Stimulated activated CD8-positive, alpha-beta memory T cell treated with anti-CD3 and anti-CD28 coated beads, Interleukin-7, amount 100 ng/mL, for 48 hours (primary cell): Measurements from ENCODE around the gene TAAR9.
A peak's percentile ranks its signal among the peaks of the same experiment; 100 is the strongest.
"Not testable (repeated sequence)": the region's sequence is repeated elsewhere in the genome, so short reads cannot be mapped to it uniquely, and the experiment has no call there.

Experiments used
- DNase-seq, 2 donors: peaks; one replicate each; pipeline ENCODE4 v3.0.0-alpha.2; 2020; ENCODE audit warnings: low read depth in 1 of 2; ENCODE audit errors: extremely low read depth in 1 of 2

TAAR9 gene

GRCh38 chr6:132513831-132514545 lies 24.1 kb upstream of the TAAR9 start:
- DNase-seq: no peak

DNA sequence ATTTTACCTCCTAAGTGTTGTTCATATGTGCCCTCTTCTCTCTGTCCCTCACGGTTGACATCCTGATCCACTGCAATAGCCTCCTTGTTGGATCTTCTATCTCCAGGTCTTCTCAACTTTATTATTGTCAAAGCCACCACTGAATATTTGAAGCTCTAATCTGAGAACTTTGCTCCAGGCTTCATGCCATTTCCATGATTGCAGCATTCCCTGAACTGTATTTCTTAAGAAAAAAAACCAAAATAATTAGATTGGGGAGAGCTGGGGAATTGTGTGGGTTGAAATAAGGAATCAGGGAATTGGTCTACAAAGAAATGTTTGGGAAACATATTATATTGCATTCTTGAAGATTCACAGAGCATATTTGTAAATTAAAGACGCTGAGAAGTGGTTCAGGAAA lies 22.7 kb upstream of the TAAR9 start:
- no peak for DNase-seq

- DNase-seq: no peak
These were observed 17.1 kb upstream of the TAAR9 start for GRCh38 chr6:132520953-132521352.

- DNase-seq: no peak
These were observed 13.4 kb upstream of the TAAR9 start for GRCh38 chr6:132524646-132525045.

GRCh38 chr6:132525866-132526265 lies 12.2 kb upstream of the TAAR9 start:
- no peak for DNase-seq

GRCh38 chr6:132526461-132526860 lies 11.6 kb upstream of the TAAR9 start:
- no peak for DNase-seq

GRCh38 chr6:132527791-132528190 lies 10.3 kb upstream of the TAAR9 start:
- DNase-seq: no peak

DNA sequence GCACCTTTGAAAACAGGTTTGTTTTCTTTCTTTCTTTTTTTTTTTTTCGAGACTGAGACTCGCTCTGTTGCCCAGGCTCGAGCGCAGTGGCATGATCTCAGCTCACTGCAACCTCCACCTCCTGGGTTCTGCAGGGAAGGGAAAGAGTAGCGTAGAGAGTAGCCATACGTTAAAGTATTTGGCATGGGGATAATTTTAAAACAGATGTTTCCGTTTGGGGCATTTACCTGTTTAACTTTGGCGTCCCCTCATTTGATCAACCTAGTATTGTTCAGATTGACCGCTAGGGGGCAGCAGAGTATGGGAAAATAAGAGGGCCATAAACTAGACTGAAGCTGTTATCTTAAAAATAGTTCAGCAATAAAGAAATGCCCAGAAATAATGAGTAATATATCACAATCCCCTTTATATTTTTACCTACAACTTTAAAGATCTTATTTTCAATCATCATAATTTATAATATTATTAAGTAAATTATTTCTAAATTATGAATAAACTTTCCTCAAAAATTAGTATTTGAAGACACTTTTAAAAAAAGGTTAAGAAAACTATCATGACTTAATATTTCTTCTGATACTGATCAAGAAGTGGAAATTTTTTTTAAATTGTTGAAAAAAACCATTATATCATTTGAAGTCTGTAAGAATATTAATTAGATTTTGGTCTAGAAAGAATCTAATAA lies 7.6 kb upstream of the TAAR9 start:
- peak in 1 of 2 donors; percentile 34 for DNase-seq

GRCh38 chr6:132534546-132534945 lies 3.5 kb upstream of the TAAR9 start:
- DNase-seq: not testable (repeated sequence)

DNA sequence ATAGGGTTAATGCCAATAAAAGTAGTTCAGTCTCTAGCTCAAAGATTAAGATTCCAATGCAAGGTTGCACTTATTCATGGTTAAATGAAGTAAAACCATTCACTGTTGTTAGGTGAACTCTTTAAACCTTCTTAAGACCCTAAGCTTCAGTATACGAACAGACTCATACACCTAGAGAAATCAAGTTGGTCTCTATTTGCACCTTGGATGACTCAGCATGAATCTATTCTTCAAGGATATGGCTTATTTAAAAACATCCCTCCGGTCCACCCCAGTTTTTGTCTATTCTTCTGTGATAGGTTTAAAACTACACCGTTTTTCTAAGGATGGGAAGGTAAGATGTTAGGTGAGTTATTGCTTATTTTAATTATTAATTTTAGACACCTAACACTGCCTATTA lies 932 bp upstream of the TAAR9 start:
- no peak for DNase-seq

GRCh38 chr6:132544826-132545225 lies 6.7 kb downstream of the TAAR9 start:
- no peak for DNase-seq

GRCh38 chr6:132548746-132549463 lies 10.8 kb downstream of the TAAR9 start:
- no peak for DNase-seq

- no peak for DNase-seq
These were observed 13.1 kb downstream of the TAAR9 start for GRCh38 chr6:132551214-132551613.

GRCh38 chr6:132552372-132552771 lies 14.3 kb downstream of the TAAR9 start, which contains the start of gene TAAR8:
Gene TAAR8 (plus strand): TSS chr6:132552672. CDS start chr6:132552693, 21 bp downstream.
- DNase-seq: no peak

- DNase-seq: not testable (repeated sequence)
These were observed 22.0 kb downstream of the TAAR9 start for GRCh38 chr6:132560087-132560486.

GRCh38 chr6:132566404-132566803 lies 28.3 kb downstream of the TAAR9 start:
- no peak for DNase-seq

DNA sequence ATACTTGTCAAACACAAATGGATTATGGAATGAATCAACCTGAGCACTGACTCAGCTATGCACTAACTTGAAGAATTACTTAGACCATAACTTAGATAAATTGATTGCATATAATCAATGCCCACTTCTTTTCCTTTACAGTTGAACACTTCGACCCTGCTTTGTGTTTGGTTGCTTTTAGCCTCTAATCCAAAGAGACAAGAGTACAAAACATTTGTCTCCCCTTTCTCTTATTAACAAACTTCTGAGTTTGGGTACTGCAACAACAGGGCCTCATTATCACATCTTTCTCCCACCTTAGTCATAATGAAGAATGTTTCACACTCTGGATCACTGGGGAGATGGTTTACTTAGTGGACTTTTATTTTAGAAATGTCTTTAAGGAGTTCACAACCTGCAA lies 29.5 kb downstream of the TAAR9 start:
- no peak for DNase-seq

GRCh38 chr6:132568611-132569010 lies 30.5 kb downstream of the TAAR9 start:
- DNase-seq: no peak

DNA sequence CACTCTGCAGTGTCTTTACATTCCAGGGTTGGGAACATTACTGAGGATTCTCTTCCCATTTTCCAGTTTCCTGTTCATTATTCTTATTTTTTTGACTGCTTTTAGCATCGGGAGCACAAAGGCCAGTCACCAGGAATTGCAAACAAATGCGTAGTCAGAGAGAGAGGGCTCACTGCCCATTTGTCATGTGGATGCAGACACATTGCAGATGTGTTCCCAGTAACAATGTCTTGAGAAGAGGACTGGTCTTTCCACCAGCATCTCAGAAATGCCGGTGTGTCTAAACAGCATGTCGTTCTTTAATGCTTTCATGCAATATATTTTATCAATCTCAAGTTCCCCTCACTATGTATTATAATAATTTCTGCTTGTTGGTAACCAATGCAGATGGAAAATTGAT lies 31.1 kb downstream of the TAAR9 start:
- no peak for DNase-seq

DNA sequence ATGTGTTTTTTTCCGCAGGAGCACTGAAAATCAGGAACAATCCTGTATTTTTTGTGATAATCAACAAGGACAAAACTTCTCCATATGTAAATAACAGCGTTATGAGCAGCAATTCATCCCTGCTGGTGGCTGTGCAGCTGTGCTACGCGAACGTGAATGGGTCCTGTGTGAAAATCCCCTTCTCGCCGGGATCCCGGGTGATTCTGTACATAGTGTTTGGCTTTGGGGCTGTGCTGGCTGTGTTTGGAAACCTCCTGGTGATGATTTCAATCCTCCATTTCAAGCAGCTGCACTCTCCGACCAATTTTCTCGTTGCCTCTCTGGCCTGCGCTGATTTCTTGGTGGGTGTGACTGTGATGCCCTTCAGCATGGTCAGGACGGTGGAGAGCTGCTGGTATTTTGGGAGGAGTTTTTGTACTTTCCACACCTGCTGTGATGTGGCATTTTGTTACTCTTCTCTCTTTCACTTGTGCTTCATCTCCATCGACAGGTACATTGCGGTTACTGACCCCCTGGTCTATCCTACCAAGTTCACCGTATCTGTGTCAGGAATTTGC lies 32.2 kb downstream of the TAAR9 start, which contains the start of gene TAAR6:
Gene TAAR6 (plus strand): TSS at position 102 of the 557 bp plus-strand sequence. CDS start 0 bp downstream, at position 102.
- DNase-seq: no peak

- no peak for DNase-seq
These were observed 33.7 kb downstream of the TAAR9 start for GRCh38 chr6:132571774-132572173.
